HG02870 (cell line): ENCODE measurements around the gene DAO.

Experiments
- ATAC-seq: cut with Tn5 transposase; IDR thresholded peaks from one replicate; pipeline ENCODE4 v1.9.1; 2021; ENCODE audit warnings: mild to moderate bottlenecking, moderate library complexity; ENCODE audit not compliant: unreplicated experiment

The DAO gene

DNA sequence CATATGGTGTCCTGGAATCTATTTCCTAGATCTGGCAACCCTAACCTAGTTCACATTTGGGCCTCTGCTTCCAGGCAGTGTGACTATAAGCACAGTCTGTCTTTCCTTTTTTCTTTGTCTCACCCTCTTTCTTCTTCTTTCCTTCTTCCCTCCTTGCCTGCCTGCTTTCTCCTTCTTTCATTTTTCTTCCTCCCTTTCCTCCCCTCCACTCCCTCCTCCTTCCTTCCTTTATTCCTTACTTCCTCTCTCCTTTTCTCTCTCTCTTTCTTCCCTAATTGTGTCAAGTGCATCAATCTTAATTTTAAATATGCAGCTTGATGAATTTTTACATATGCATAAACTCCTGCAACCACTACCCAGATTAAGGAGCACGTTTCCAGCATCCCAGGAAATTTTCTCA lies 4.6 kb upstream of the DAO start:
- no peak for ATAC-seq

DNA sequence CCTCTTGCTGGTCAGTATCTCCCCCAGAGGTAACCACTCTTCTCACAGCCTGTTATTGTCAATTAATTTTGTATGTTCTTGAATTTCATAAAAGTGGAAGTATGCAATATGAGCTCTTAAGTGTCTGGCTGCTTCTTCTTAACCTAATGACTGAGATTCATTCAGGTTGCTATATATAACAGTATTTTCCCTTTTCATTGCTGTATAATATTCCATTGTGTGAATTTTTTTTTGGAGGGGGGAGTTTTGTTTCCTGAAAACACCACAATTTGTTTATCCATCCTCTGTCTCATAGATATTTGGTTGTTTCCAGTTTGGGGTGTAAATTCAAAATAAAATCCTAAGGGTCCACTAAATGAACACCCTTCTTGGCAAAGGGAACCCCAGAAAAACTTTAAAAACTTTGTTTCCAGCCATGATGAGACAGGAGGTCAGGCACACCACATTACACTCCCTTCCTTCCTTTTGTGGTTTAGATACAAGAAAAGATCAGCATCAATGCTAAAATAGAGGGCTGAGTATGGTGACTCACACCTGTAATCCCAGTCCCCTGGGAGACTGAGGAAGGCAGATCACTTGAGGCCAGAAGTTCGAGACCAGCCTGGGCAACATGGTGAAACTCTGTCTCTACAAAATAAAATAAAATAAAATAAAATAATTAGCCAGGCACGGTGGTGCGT lies 4.1 kb upstream of the DAO start:
- no peak for ATAC-seq

DNA sequence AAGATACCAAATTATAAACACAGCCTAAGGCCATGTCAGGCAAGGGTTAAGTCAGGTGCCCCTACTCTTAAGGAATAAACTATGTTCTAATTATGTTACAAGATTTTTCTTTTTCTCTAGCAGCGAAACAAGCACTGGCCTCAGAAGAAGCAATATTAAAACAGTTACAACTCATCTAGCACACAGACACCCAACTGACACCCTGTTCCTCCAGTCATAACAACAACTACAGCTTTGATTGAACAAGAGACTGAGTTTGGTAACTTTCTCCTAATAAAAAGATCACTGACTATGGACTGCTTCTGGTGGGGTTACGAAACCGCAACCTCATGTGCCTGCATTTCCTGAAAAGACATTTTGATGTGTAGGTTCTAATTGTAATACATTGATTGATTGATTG lies 3.3 kb upstream of the DAO start:
- ATAC-seq, result no peak

- ATAC-seq, result no peak
Measured at GRCh38 chr12:108881953-108882352, 2.1 kb downstream of the DAO start.

DNA sequence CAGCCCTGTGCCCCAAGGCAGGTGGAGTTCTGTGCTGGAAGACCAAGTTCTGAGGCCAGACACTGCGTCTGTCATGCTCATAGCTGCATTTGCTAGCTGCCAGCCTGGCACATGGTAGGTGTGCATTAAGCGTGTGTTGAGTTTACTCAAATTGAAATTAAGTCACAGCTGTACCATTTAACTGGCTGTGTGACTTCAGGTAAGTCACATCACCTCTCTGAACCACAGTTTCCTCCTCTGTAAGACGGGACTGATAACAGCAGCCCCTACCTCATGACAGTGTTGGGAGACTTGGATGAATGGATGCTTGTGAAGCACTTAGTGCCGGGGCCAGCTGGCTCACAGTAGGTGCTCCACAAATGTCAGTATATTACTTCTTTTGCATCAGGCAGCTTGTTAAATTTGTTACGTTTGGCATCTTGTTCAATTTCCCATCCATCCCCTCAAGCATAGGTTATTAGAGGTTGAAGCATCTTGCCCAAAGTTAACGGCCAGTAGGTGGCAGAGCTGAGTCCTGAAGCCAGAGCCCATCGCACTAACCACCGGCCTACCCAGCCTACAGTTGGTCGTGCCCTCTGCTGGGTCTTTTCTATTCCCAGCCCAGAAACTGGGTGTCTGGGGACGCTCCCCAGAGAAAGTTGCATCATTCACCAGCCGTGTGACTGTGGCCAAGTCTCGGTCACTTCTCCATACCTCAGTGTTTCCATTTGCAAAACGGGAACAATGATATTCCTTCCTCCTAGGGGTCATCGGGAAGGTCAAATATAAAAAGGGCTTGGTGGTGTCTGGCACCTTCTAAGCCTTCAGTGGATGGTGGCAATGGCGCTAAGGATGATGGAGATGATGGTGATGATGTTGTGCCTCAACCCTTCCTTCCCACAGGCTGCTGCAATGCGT lies 4.5 kb downstream of the DAO start:
- no peak for ATAC-seq

DNA sequence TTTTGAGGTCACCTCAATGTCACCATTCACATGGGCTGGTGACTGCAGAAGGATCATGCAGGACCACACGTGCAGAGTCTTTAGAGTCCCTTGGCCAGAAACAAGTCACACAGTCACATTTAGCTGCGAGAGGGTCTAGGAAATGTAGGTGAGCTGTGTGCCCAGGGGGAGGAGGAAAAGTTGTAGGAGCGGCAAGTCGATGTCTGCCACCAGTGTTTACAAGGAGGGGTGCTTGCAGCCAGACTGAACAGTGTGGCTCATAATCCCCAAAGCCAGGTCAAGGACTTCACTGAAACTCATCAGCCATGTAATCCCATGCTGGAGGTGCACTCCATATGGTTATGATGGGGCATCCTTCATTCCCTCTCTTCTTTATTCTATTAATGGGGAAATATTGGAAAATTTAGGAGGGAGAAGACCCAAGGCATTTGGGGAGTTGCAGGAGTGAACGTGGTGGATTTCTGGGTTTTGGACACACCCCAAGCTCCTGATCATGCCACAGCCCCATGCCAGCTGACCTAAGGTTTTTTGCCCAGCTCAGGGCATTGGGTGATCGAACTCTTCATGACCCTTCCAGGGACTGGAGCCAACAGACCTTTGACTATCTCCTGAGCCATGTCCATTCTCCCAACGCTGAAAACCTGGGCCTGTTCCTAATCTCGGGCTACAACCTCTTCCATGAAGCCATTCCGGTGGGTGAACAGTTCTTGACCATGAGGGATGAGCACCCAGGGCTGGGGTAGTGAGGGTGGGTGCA lies 7.2 kb downstream of the DAO start:
- no peak for ATAC-seq

DNA sequence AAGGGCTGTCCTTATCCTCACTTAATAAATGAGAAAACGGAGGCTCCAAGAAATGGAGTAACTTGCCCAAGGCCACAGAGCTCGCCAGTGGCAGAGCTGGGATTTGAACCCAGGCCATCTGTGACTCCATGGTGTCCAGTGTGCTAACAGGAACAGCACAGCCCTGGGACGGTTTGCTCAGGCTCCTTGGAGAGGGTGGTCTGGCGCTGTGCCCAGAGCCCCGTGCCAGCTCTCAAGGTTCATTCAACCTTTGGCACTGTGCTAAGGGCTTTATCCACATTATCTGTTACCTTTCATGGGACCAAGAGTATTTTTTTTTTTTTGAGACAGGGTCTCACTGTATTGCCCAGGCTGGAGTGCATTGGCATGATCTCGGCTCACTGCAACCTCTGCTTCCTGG lies 8.1 kb downstream of the DAO start:
- no peak for ATAC-seq

DNA sequence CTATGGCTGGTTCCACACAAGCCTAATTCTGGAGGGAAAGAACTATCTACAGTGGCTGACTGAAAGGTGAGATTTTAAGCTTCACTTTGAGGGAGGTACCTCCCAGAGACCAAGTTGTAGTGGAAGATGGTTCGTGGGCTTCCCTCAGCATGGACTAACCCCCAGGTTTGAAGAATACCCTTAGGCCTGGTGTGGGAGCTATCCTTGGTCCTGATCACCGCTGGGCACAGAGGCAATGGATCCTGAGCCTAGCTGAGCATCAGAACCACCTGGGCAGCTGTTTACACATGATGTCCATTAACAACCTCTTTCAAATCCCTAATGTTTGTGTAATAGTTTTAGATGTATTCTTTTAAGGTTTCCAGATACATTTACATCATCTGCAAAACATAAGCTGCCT lies 10.3 kb downstream of the DAO start:
- no peak for ATAC-seq

- ATAC-seq, result no peak
Measured at GRCh38 chr12:108895220-108895802, 15.4 kb downstream of the DAO start.

GRCh38 chr12:108896336-108896735 lies 16.4 kb downstream of the DAO start:
- no peak for ATAC-seq

DNA sequence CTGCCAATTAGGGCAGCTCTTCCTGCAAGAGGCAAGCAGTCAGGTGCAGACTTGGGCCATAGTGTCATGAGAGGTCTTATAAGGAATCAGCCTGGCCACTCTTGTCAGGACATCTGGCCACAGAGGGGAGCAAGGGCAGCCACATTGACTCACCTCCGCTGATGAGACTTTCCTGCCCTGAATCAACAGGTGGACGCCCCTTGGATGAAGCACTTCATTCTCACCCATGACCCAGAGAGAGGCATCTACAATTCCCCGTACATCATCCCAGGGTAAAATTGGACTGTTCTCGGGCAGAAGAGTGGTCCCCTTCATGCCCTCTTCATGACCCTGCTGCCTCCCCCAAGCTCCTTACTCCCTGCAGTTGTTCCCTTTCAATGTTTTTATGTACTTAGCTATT lies 16.9 kb downstream of the DAO start:
- ATAC-seq, result no peak

DNA sequence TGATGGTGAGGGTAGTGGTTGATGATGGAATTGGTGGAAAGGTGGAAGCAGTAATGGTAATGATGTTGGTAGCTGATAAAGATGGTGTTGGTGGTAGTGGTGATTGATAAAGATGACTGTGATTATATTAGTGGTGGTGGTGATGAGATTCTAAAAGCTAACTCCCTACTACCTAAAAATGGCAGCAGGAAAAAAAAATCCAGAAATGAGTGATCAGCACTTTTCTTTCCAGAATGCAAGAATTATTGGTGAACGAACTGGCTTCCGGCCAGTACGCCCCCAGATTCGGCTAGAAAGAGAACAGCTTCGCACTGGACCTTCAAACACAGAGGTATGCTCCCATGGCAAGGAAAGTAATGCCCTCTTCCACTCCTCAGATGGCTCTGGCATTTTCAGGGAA lies 19.3 kb downstream of the DAO start:
- no peak for ATAC-seq

GRCh38 chr12:108905725-108906124 lies 25.8 kb downstream of the DAO start:
- no peak for ATAC-seq

GRCh38 chr12:108906971-108907370 lies 27.1 kb downstream of the DAO start:
- ATAC-seq, result no peak

- no peak for ATAC-seq
Measured at GRCh38 chr12:108907839-108908351, 28.0 kb downstream of the DAO start.

DNA sequence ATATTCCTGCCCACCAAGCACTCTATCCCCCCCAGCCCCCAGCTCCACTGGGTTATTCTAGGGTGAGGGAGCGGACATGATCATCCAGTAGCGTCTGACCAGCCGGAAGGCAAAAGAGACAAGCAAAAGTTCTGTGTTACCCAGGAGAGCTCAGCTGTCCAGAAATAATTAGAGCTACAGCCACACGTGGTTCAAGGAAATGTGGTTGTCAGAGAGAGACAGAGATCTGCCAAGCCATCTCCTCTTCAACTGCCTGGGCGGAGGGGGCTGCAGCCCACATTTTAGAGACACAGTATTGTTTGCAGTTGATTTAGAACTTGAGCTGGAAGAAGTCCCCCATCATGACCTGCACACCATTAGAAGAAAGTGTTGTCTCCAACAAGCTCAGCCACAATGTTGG lies 30.4 kb downstream of the DAO start:
- ATAC-seq, result no peak

GRCh38 chr12:108911915-108912314 lies 32.0 kb downstream of the DAO start:
- ATAC-seq, result no peak

- no peak for ATAC-seq
Measured at GRCh38 chr12:108912361-108912760, 32.5 kb downstream of the DAO start.

- no peak for ATAC-seq
Measured at GRCh38 chr12:108914121-108914531, 34.2 kb downstream of the DAO start.

- ATAC-seq, result no peak
Measured at GRCh38 chr12:108915632-108916133, 35.8 kb downstream of the DAO start.

DNA sequence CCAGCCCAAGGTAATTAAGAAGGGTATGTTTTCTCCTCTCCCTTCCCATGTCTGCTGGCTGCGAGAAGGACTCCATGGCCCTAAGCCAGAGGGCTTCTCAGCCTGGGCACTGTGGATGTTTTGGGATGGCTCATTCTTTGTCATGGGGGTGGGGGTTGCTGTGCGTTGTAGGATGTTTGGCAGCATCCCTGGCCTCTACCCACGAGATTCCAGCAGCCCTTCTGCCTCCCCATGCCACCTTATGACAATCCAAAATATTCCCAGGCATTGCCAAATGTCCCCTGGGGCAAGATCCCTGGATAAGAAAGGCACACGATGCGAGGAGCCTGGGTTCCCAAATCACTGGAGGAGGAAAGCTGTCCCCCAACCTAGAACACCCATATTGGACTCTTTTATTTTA lies 36.4 kb downstream of the DAO start:
- no peak for ATAC-seq
